Activated T-helper 1 cell treated with Interleukin-2 at 50 U/mL for 16 hours (primary cell): ENCODE data around the gene PLD5.

Experiments
- DNase-seq: peaks from one replicate; pipeline ENCODE4 v3.0.0-alpha.2; 2020; ENCODE audit warnings: low read depth

PLD5 gene

GRCh38 chr1:242524571-242525359 lies at the start of gene PLD5:
Gene PLD5, minus strand, starts transcription at chr1:242524697.
- DNase-seq: no peak

- DNase-seq: no peak
These were observed 45.4 kb upstream of the PLD5 start for GRCh38 chr1:242569867-242570266.

GRCh38 chr1:242568666-242569065 lies 44.2 kb upstream of the PLD5 start:
- no peak for DNase-seq

- no peak for DNase-seq
These were observed 43.1 kb upstream of the PLD5 start for GRCh38 chr1:242567596-242567995.

- DNase-seq: no peak
These were observed 32.3 kb upstream of the PLD5 start for GRCh38 chr1:242556759-242557158.

- DNase-seq: no peak
These were observed 31.8 kb upstream of the PLD5 start for GRCh38 chr1:242556276-242556675.

- DNase-seq: no peak
These were observed 30.1 kb upstream of the PLD5 start for GRCh38 chr1:242554577-242554976.

GRCh38 chr1:242546849-242547729 lies 22.6 kb upstream of the PLD5 start:
- no peak for DNase-seq

GRCh38 chr1:242546441-242546840 lies 21.9 kb upstream of the PLD5 start:
- no peak for DNase-seq

GRCh38 chr1:242544071-242544470 lies 19.6 kb upstream of the PLD5 start:
- DNase-seq: no peak

- no peak for DNase-seq
These were observed 17.8 kb upstream of the PLD5 start for GRCh38 chr1:242542271-242542670.

GRCh38 chr1:242535986-242536385 lies 11.5 kb upstream of the PLD5 start:
- no peak for DNase-seq

GRCh38 chr1:242534753-242535152 lies 10.3 kb upstream of the PLD5 start:
- no peak for DNase-seq

GRCh38 chr1:242530761-242531160 lies 6.3 kb upstream of the PLD5 start:
- no peak for DNase-seq

- DNase-seq: no peak
These were observed 1.3 kb upstream of the PLD5 start for GRCh38 chr1:242525769-242526168.

- DNase-seq: no peak
These were observed 844 bp upstream of the PLD5 start for GRCh38 chr1:242525360-242525722.

- DNase-seq: no peak
These were observed 552 bp downstream of the PLD5 start for GRCh38 chr1:242523719-242524570.

GRCh38 chr1:242522996-242523718 lies 1.3 kb downstream of the PLD5 start:
- DNase-seq: no peak

GRCh38 chr1:242522304-242522945 lies 2.1 kb downstream of the PLD5 start:
- DNase-seq: no peak

- no peak for DNase-seq
These were observed 8.9 kb downstream of the PLD5 start for GRCh38 chr1:242515555-242515954.

- no peak for DNase-seq
These were observed 17.8 kb downstream of the PLD5 start for GRCh38 chr1:242506724-242507123.
